ENCODE measurements around the gene TNS3. TPM values are rescaled to one million over a fixed set of nuclear protein-coding genes. Genes with fewer than 3 reads are reported as not detected.

The TNS3 gene
- total RNA-seq, 1 experiment from 2014 or later = 143 TPM

GRCh38 chr7:47521816-47522561 lies 59.9 kb downstream of the TNS3 start:
- Histone ChIP-seq H3K27me3 (ENCODE audit: insufficient read depth, low read depth) (no peaks in the 10 kb centered on the region), H3K9me2 (ENCODE audit: insufficient read depth) (no peaks in the 10 kb centered on the region), H3F3A (ENCODE audit: insufficient read depth, low read depth) (peaks cover 59% of the 10 kb centered on the region; the same call in 1 of the 2 replicates), H3K9me3 (ENCODE audit: insufficient read depth, low read depth) (no peaks in the 10 kb centered on the region), H3K79me2 (ENCODE audit: low read depth) (peaks cover 93% of the 10 kb centered on the region), H3K36me3 (ENCODE audit: low read depth) (peaks cover 83% of the 10 kb centered on the region), H3K4me1 (replicated peaks; ENCODE audit: insufficient read depth) (no peaks in the 10 kb centered on the region), H3K4me2 (no peak overlapping the region), H2AFZ (no peak overlapping the region), H4K20me1 (ENCODE audit: insufficient read depth) (peaks cover 79% of the 10 kb centered on the region), H3K27ac (no peak overlapping the region), H3K4me3 (no peak overlapping the region)
- TF ChIP-seq CTCF (conservative IDR thresholded peaks at IDR 0.05) = no peak
- no peak for TF ChIP-seq EZH2 (IDR thresholded peaks at IDR 0.05; ENCODE audit: low read depth)
- POLR2A ChIA-PET (ENCODE audit: unreplicated experiment) = no interaction called here
- BruUV-seq (replicated peaks) = no TSS peak
- no peak for DNase-seq
- intact Hi-C loops (cut with micrococcal nuclease; ENCODE audit: unreplicated experiment) = no loop called here
- CTCF ChIA-PET = no interaction called here

- CTCF ChIA-PET = no interaction called here
- TF ChIP-seq EZH2 (IDR thresholded peaks at IDR 0.05; ENCODE audit: low read depth) (no peak), CTCF (conservative IDR thresholded peaks at IDR 0.05) (no peak)
- Histone ChIP-seq H3K79me2 (ENCODE audit: low read depth) (peaks cover 95% of the 10 kb centered on the region), H3F3A (ENCODE audit: insufficient read depth, low read depth) (peaks cover 57% of the 10 kb centered on the region; the same call in 1 of the 2 replicates), H2AFZ (no peak overlapping the region), H3K4me2 (no peak overlapping the region), H3K27ac (no peak overlapping the region), H3K4me1 (replicated peaks; ENCODE audit: insufficient read depth) (no peaks in the 10 kb centered on the region), H3K27me3 (ENCODE audit: insufficient read depth, low read depth) (no peaks in the 10 kb centered on the region), H4K20me1 (ENCODE audit: insufficient read depth) (peaks cover 83% of the 10 kb centered on the region), H3K36me3 (ENCODE audit: low read depth) (peaks cover 80% of the 10 kb centered on the region), H3K9me3 (ENCODE audit: insufficient read depth, low read depth) (no peaks in the 10 kb centered on the region), H3K4me3 (no peak overlapping the region), H3K9me2 (ENCODE audit: insufficient read depth) (no peaks in the 10 kb centered on the region)
- intact Hi-C loops (cut with micrococcal nuclease; ENCODE audit: unreplicated experiment) = no loop called here
- POLR2A ChIA-PET (ENCODE audit: unreplicated experiment) = no interaction called here
- no TSS peak for BruUV-seq (replicated peaks)
- DNase-seq = no peak
Measured at GRCh38 chr7:47521011-47521795, 60.7 kb downstream of the TNS3 start.

- peaks cover 80% of the 10 kb centered on the region for H3K36me3 ChIP-seq (ENCODE audit: low read depth)
- no peak overlapping the region for H3K4me3 ChIP-seq
- H3K27me3 ChIP-seq (ENCODE audit: insufficient read depth, low read depth) = no peaks in the 10 kb centered on the region
- no TSS peak for BruUV-seq (replicated peaks)
- ChIA-PET CTCF (interaction anchor here (0.6 kb wide), 1 partner anchor 36 kb away, joined by 3 read pairs; no protein-coding TSS in a partner anchor), POLR2A (ENCODE audit: unreplicated experiment) (no interaction called here)
- intact Hi-C loops (cut with micrococcal nuclease; ENCODE audit: unreplicated experiment) = no loop called here
- H4K20me1 ChIP-seq (ENCODE audit: insufficient read depth) = peaks cover 83% of the 10 kb centered on the region
- no peaks in the 10 kb centered on the region for H3K9me2 ChIP-seq (ENCODE audit: insufficient read depth)
- TF ChIP-seq EZH2 (IDR thresholded peaks at IDR 0.05; ENCODE audit: low read depth) (no peak), CTCF (conservative IDR thresholded peaks at IDR 0.05) (no peak)
- peaks cover 58% of the 10 kb centered on the region; the same call in 1 of the 2 replicates for H3F3A ChIP-seq (ENCODE audit: insufficient read depth, low read depth)
- H3K27ac ChIP-seq = no peak overlapping the region
- H3K9me3 ChIP-seq (ENCODE audit: insufficient read depth, low read depth) = no peaks in the 10 kb centered on the region
- H3K79me2 ChIP-seq (ENCODE audit: low read depth) = peaks cover 95% of the 10 kb centered on the region
- H3K4me1 ChIP-seq (replicated peaks; ENCODE audit: insufficient read depth) = no peaks in the 10 kb centered on the region
- no peak for DNase-seq
- H3K4me2 ChIP-seq = no peak overlapping the region
- no peak overlapping the region for H2AFZ ChIP-seq
Measured at GRCh38 chr7:47520406-47520805, 61.5 kb downstream of the TNS3 start.
